Kidney (tissue), 14 donors: ENCODE data around the gene DST. TPM values are rescaled to one million over a fixed set of nuclear protein-coding genes. Genes with fewer than 3 reads are reported as not detected.

ENCODE experiments used
- DNase-seq, 5 donors: peaks; one replicate each; pipeline ENCODE4 v3.0.0-alpha.2; 2013 to 2020
- FAIRE-seq: peaks from 2 replicates; lab custom pipeline; 2012; peaks lifted over from hg19 to GRCh38; lab: Jason Lieb, UNC
- H3K27ac ChIP-seq, 2 donors: one replicate each; pipeline ENCODE4 v1.7.0; 2013; ENCODE audit warnings: low read depth in 2 of 2, low read length in 2 of 2, inconsistent platforms in 1 of 2
- H3K27me3 ChIP-seq: one replicate; pipeline ENCODE4 v1.7.1; 2013; ENCODE audit warnings: low read length, inconsistent platforms; ENCODE audit not compliant: control insufficient read depth, insufficient read depth
- H3K36me3 ChIP-seq, 3 donors: one replicate each; pipeline versions ENCODE4 v1.7.0 to v1.7.1; 2013; ENCODE audit warnings: low read length in 3 of 3, control low read depth in 1 of 3, inconsistent platforms in 1 of 3; ENCODE audit not compliant: insufficient read depth in 3 of 3, control insufficient read depth in 2 of 3
- H3K4me1 ChIP-seq, 3 donors: one replicate each; pipeline versions ENCODE4 v1.7.0 to v1.7.1; 2013; ENCODE audit warnings: low read length in 3 of 3, inconsistent platforms in 1 of 3, low read depth in 1 of 3; ENCODE audit not compliant: control insufficient read depth in 2 of 3, insufficient read depth in 2 of 3
- H3K4me3 ChIP-seq, 3 donors: one replicate each; pipeline versions ENCODE4 v1.7.0 to v1.8.1; 2013; ENCODE audit warnings: low read length in 3 of 3, control low read depth in 1 of 3, inconsistent platforms in 1 of 3
- H3K9ac ChIP-seq, 3 donors: one replicate each; pipeline versions ENCODE4 v1.7.0 to v1.7.1; 2013; ENCODE audit warnings: low read length in 3 of 3, control low read depth in 1 of 3, inconsistent platforms in 1 of 3
- H3K9me3 ChIP-seq, 3 donors: one replicate each; pipeline versions ENCODE4 v1.7.0 to v1.7.1; 2013; ENCODE audit warnings: low read length in 3 of 3, control low read depth in 1 of 3, inconsistent platforms in 1 of 3; ENCODE audit not compliant: control insufficient read depth in 2 of 3, insufficient read depth in 1 of 3
- intact Hi-C: fragments of 100-400 bp; cut with DNase I; formaldehyde crosslinking; loops from one replicate; pipeline ENCODE4 v1.11.1; 2022
- polyA plus RNA-seq: library from polyadenylated mRNA; stranded (reverse); fragments of 350-450 nt; fragmentation: Illumina TruSeq; extraction: RNeasy Lipid Tissue Mini Kit (QIAGEN cat#74804); gene quantifications from one replicate; pipeline ENCODE4 v1.2.3, GENCODE V29; 2014; ENCODE audit warnings: low read depth, low replicate concordance; ENCODE audit not compliant: insufficient read depth
- total RNA-seq: library from RNA; stranded (reverse); fragmentation: NEBNext Ultra II Directional; extraction: Animal tissue kit (Norgen Biotek cat#: 25700); gene quantifications from one replicate; pipeline ENCODE4 v1.2.1, GENCODE V29; 2021
- TF ChIP-seq, protein P1 (sequence below): IDR thresholded peaks from 3 replicates; pipeline ENCODE4 v1.5.1; 2012; ENCODE audit warnings: mild to moderate bottlenecking, moderate library complexity, borderline replicate concordance; ENCODE audit not compliant: insufficient read depth; ENCODE audit errors: extremely low read depth
- donor health status: control.
- donor health status: control.
- donor health status: control.
- donor health status: control.
- donor health status: control.
- donor health status: DM: yes; HTN: yes; CAD: no.
- donor health status: Normal renal cell carcinoma (clear cell type).

Gene DST
- total and polyA plus RNA-seq, 2 donors from 2014 or later = 68.2 to 259 TPM

DNA sequence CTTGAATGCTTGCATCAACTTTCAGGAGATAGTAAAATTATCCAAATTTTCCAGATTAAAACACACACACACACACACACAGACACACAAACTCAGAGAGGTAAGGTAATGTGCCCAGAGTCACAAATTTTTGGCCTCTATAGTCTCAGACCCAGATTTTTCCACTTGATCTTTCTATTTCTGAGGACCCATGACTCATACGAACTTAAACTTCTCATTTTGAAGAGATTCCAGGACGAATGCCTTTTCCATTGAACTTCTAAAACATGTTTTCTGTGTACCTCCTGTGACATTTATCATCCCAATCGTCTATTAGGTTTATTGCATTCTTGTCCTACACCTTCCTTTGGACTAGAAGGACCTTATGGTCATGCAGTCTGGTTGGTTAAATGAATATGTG, 222.4 kb downstream of the DST start:
- H3K4me3 ChIP-seq = no peak overlapping the region
- intact Hi-C loops = no loop called here
- no peak overlapping the region for H3K27ac ChIP-seq
- H3K9ac ChIP-seq = no peak overlapping the region
- H3K36me3 ChIP-seq = no peaks in the 10 kb centered on the region
- DNase-seq (no peak), FAIRE-seq (no peak)
- H3K27me3 ChIP-seq = no peaks in the 10 kb centered on the region
- TF ChIP-seq, protein P1, sequence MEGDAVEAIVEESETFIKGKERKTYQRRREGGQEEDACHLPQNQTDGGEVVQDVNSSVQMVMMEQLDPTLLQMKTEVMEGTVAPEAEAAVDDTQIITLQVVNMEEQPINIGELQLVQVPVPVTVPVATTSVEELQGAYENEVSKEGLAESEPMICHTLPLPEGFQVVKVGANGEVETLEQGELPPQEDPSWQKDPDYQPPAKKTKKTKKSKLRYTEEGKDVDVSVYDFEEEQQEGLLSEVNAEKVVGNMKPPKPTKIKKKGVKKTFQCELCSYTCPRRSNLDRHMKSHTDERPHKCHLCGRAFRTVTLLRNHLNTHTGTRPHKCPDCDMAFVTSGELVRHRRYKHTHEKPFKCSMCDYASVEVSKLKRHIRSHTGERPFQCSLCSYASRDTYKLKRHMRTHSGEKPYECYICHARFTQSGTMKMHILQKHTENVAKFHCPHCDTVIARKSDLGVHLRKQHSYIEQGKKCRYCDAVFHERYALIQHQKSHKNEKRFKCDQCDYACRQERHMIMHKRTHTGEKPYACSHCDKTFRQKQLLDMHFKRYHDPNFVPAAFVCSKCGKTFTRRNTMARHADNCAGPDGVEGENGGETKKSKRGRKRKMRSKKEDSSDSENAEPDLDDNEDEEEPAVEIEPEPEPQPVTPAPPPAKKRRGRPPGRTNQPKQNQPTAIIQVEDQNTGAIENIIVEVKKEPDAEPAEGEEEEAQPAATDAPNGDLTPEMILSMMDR = no peak
- no peaks in the 10 kb centered on the region for H3K4me1 ChIP-seq
- H3K9me3 ChIP-seq = no peaks in the 10 kb centered on the region

DNA sequence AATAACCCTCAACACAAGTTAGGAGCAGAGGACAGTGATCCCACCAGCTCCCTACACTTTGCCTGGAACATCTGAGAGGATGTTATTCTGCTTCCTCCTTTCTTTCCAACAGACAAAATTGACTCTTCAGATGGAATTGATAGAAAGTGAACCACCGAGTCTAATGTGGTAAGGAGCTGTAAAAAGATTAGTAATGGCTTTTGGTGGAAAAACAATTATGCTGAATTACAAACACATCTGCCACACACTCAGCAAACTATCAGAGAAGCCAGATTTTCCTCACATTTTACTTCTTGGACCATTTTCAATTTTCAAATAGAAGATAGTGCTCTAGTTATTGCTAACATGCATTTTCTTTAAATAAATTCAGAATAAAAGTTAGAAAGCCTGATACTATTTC, 223.5 kb downstream of the DST start:
- no peak overlapping the region for H3K4me3 ChIP-seq
- no peak overlapping the region for H3K9ac ChIP-seq
- DNase-seq = no peak
- TF ChIP-seq, protein P1 = no peak
- H3K4me1 ChIP-seq = no peaks in the 10 kb centered on the region
- no peaks in the 10 kb centered on the region for H3K27me3 ChIP-seq
- no peak overlapping the region for H3K27ac ChIP-seq
- H3K9me3 ChIP-seq = no peaks in the 10 kb centered on the region
- no peaks in the 10 kb centered on the region for H3K36me3 ChIP-seq
- FAIRE-seq = no peak
- intact Hi-C loops = no loop called here

DNA sequence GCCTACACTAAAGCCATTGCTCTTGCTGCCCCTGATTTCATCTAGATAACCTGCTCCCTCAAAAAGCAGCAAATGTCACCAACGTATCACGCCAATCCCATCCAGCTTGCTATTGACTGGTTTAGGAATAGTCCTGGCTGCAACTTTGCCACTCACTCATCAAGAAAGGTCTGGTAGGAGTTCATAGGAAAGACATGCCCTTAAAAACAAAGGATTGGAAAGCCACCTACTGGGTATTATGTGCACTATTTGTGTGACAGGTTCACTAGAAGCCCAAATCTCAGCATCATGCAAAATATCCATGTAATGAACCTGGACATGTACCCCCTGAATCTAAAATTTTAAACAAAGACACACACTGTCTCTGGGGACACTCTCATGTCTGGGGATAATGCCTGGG, 224.9 kb downstream of the DST start:
- H3K36me3 ChIP-seq = no peaks in the 10 kb centered on the region

More for the DNA sequence above, 224.9 kb downstream of the DST start:
- no peak overlapping the region for H3K9ac ChIP-seq
- DNase-seq (no peak), FAIRE-seq (no peak)
- intact Hi-C loops = no loop called here
- TF ChIP-seq, protein P1 = no peak
- no peak overlapping the region for H3K27ac ChIP-seq
- no peaks in the 10 kb centered on the region for H3K4me1 ChIP-seq
- H3K9me3 ChIP-seq = no peaks in the 10 kb centered on the region
- H3K27me3 ChIP-seq = no peaks in the 10 kb centered on the region
- H3K4me3 ChIP-seq = no peak overlapping the region
